Vagina (tissue), 2 donors: ENCODE data around the gene OXCT1. TPM values are rescaled to one million over a fixed set of nuclear protein-coding genes. Genes with fewer than 3 reads are reported as not detected.
"Not testable (repeated sequence)": the region's sequence is repeated elsewhere in the genome, so short reads cannot be mapped to it uniquely, and the experiment has no call there.

ENCODE experiments used
- DNase-seq, 2 donors: peaks; one replicate each; pipeline ENCODE4 v3.0.0-alpha.2; 2017; ENCODE audit errors: extremely low spot score in 2 of 2
- H3K27ac ChIP-seq: fragments of 200-600 bp; sonication (generic); one replicate; pipeline ENCODE4 v1.5.1; 2019
- H3K27me3 ChIP-seq: fragments of 200-600 bp; sonication (generic); one replicate; pipeline ENCODE4 v1.5.1; 2019
- H3K36me3 ChIP-seq, 2 donors: fragments of 200-600 bp; sonication (generic); one replicate each; pipeline ENCODE4 v1.5.1; 2017 to 2019
- H3K4me1 ChIP-seq: fragments of 200-600 bp; sonication (generic); one replicate; pipeline ENCODE4 v1.5.1; 2019
- H3K4me3 ChIP-seq, 2 donors: fragments of 200-600 bp; sonication (generic); 1 replicate in 1 of 2; 2 replicates in 1 of 2; pipeline ENCODE4 v1.5.1; 2016 to 2019
- H3K9me3 ChIP-seq: fragments of 200-600 bp; sonication (generic); one replicate; pipeline ENCODE4 v1.5.1; 2019
- POLR2A ChIP-seq, 2 donors: fragments of 450-650 bp; IDR thresholded peaks; one replicate each; pipeline ENCODE4 v1.6.1; 2017; ENCODE audit warnings: antibody characterized with exemption in 2 of 2, mild to moderate bottlenecking in 2 of 2, moderate library complexity in 2 of 2
- POLR2AphosphoS5 ChIP-seq, 2 donors: sonication (generic); formaldehyde crosslinking; IDR thresholded peaks; one replicate each; pipeline ENCODE4 v1.9.0; 2017; ENCODE audit warnings: antibody characterized with exemption in 2 of 2, mild to moderate bottlenecking in 2 of 2, low read depth in 1 of 2; ENCODE audit not compliant: insufficient read depth in 1 of 2
- intact Hi-C: fragments of 100-400 bp; cut with DNase I; formaldehyde crosslinking; loops from one replicate; pipeline ENCODE4 v1.15.1; 2023
- total RNA-seq: library from RNA; depleted of rRNA; stranded (reverse); fragments of >200 nt; gene quantifications from one replicate; pipeline ENCODE4 v1.2.3, GENCODE V29; 2016
- TF ChIP-seq, protein P1 (sequence below), 3 experiments: fragments of 450-650 bp in 2 of 3; fragments of 200-600 bp in 1 of 3; sonication (generic) in 1 of 3; IDR thresholded peaks; one replicate each; pipeline ENCODE4 v1.5.1; 2017 to 2019; ENCODE audit warnings: antibody characterized with exemption in 3 of 3, mild to moderate bottlenecking in 2 of 3, moderate library complexity in 2 of 3

The OXCT1 gene
- total RNA-seq, 1 donor from 2014 or later = 15.5 TPM

- intact Hi-C loops = no loop called here
- H3K4me3 ChIP-seq = no peak overlapping the region
- no peaks in the 10 kb centered on the region for H3K4me1 ChIP-seq
- DNase-seq = no peak
- no peaks in the 10 kb centered on the region for H3K27me3 ChIP-seq
- no peaks in the 10 kb centered on the region for H3K9me3 ChIP-seq
- H3K36me3 ChIP-seq = no peaks in the 10 kb centered on the region
- TF ChIP-seq, protein P1, sequence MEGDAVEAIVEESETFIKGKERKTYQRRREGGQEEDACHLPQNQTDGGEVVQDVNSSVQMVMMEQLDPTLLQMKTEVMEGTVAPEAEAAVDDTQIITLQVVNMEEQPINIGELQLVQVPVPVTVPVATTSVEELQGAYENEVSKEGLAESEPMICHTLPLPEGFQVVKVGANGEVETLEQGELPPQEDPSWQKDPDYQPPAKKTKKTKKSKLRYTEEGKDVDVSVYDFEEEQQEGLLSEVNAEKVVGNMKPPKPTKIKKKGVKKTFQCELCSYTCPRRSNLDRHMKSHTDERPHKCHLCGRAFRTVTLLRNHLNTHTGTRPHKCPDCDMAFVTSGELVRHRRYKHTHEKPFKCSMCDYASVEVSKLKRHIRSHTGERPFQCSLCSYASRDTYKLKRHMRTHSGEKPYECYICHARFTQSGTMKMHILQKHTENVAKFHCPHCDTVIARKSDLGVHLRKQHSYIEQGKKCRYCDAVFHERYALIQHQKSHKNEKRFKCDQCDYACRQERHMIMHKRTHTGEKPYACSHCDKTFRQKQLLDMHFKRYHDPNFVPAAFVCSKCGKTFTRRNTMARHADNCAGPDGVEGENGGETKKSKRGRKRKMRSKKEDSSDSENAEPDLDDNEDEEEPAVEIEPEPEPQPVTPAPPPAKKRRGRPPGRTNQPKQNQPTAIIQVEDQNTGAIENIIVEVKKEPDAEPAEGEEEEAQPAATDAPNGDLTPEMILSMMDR (IDR thresholded peaks at IDR 0.05) = no peak
- TF ChIP-seq POLR2A (IDR thresholded peaks at IDR 0.05) = no peak
- TF ChIP-seq POLR2AphosphoS5 (IDR thresholded peaks at IDR 0.05; ENCODE audit: insufficient read depth in 1 of 2, low read depth in 1 of 2) = no peak
- H3K27ac ChIP-seq = no peak overlapping the region
Measured at GRCh38 chr5:41747301-41747700, 122.9 kb downstream of the OXCT1 start.

DNA sequence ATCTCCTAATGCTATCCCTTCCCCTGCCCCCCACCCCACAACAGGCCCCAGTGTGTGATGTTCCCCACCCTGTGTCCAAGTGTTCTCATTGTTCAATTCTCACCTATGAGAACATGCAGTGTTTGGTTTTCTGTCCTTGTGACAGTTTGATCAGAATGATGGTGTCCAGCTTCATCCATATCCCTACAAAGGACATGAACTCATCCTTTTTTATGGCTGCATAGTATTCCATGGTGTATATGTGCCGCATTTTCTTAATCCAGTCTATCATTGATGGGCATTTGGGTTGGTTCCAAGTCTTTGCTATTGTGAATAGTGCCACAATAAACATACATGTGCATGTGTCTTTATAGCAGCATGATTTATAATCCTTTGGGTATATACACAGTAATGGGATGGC, 127.6 kb downstream of the OXCT1 start:
- H3K9me3 ChIP-seq, H3K4me3 ChIP-seq, DNase-seq, H3K27me3 ChIP-seq, H3K27ac ChIP-seq, intact Hi-C loops, H3K4me1 ChIP-seq: not testable (repeated sequence)
- peaks cover 0 to 18% of the 10 kb centered on the region in 2 donors for H3K36me3 ChIP-seq

DNA sequence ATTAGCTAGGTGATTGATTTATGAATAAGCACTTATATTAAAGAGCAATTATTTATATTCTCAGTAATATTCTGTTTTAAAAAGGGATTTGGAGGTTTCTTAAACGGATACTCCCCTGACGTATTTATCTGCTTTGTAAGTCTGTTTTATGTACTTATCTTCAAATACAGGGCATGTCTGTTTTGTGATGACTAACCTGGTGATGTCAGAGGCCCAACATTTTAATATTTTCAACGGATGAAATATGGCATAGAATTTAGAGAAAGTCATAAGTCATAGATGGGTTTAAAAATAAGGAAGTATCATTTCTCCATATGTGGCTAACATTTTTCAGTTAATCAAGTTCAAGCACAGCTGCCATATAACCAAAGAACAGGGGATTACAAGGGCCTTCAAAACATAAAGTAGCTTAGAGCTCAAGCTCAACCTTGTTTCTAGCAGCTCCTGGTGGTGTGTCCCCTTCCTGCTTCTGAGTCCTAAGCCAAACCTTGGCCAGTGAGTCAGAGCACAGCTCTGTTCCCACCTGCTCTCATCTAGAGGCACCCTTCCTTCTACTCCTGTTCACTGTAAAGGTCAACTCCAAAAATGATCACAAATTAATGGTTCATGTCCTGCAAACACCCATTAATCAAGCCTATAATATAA, 131.4 kb downstream of the OXCT1 start:
- no peak for TF ChIP-seq POLR2A (IDR thresholded peaks at IDR 0.05)
- no peak for TF ChIP-seq POLR2AphosphoS5 (IDR thresholded peaks at IDR 0.05; ENCODE audit: insufficient read depth in 1 of 2, low read depth in 1 of 2)
- no peak overlapping the region for H3K4me3 ChIP-seq
- intact Hi-C loops = no loop called here
- H3K27me3 ChIP-seq = no peaks in the 10 kb centered on the region
- no peaks in the 10 kb centered on the region for H3K4me1 ChIP-seq
- DNase-seq = no peak
- H3K9me3 ChIP-seq = no peaks in the 10 kb centered on the region
- peaks cover 0 to 24% of the 10 kb centered on the region in 2 donors for H3K36me3 ChIP-seq
- no peak overlapping the region for H3K27ac ChIP-seq

DNA sequence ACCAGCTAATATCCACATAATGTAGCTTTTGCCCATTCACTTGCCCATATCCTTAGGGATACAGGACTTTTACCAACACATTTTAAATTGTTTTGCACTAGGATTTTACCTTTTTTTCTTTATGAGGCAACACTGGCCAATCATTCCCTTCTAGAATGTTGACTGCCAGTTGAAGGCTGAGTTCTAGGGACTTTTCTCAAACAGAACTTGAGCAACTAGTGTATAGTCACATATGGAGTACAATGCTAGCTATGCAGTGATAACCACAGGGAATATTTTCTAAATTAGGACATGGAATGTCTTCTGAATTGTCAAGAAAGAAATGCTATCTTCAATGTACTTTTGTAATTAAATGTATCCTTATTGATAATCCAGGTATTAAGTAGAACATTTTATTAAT, 133.6 kb downstream of the OXCT1 start:
- DNase-seq = no peak
- H3K4me3 ChIP-seq = no peak overlapping the region
- no peak for TF ChIP-seq POLR2AphosphoS5 (IDR thresholded peaks at IDR 0.05; ENCODE audit: insufficient read depth in 1 of 2, low read depth in 1 of 2)
- no peak for TF ChIP-seq POLR2A (IDR thresholded peaks at IDR 0.05)
- TF ChIP-seq, protein P1 (IDR thresholded peaks at IDR 0.05) = no peak
- intact Hi-C loops = no loop called here
- no peaks in the 10 kb centered on the region for H3K4me1 ChIP-seq
- peaks cover 0 to 24% of the 10 kb centered on the region in 2 donors for H3K36me3 ChIP-seq
- no peaks in the 10 kb centered on the region for H3K9me3 ChIP-seq
- H3K27ac ChIP-seq = no peak overlapping the region
- no peaks in the 10 kb centered on the region for H3K27me3 ChIP-seq

- TF ChIP-seq POLR2A (IDR thresholded peaks at IDR 0.05) (no peak), POLR2AphosphoS5 (IDR thresholded peaks at IDR 0.05; ENCODE audit: insufficient read depth in 1 of 2, low read depth in 1 of 2) (no peak)
- TF ChIP-seq, protein P1 (IDR thresholded peaks at IDR 0.05) = no peak
- no peak overlapping the region for H3K27ac ChIP-seq
- H3K4me3 ChIP-seq = no peak overlapping the region
- H3K4me1 ChIP-seq = no peaks in the 10 kb centered on the region
- DNase-seq = no peak
- intact Hi-C loops = no loop called here
- H3K9me3 ChIP-seq = no peaks in the 10 kb centered on the region
- no peaks in the 10 kb centered on the region for H3K27me3 ChIP-seq
- peaks cover 0 to 24% of the 10 kb centered on the region in 2 donors for H3K36me3 ChIP-seq
Measured at GRCh38 chr5:41735213-41735612, 135.0 kb downstream of the OXCT1 start.

GRCh38 chr5:41729381-41729780, 140.8 kb downstream of the OXCT1 start:
- H3K9me3 ChIP-seq, DNase-seq, H3K27ac ChIP-seq, H3K4me1 ChIP-seq, H3K4me3 ChIP-seq, intact Hi-C loops, H3K27me3 ChIP-seq, H3K36me3 ChIP-seq: not testable (repeated sequence)
